ENCODE data around the gene KIF26B. TPM values are rescaled to one million over a fixed set of nuclear protein-coding genes. Genes with fewer than 3 reads are reported as not detected.
A peak's percentile ranks its signal among the peaks of the same experiment; 100 is the strongest.

KIF26B gene
- 18.9 TPM for polyA plus RNA-seq (2012; ENCODE audit: insufficient read depth, insufficient read length, low read depth)

DNA sequence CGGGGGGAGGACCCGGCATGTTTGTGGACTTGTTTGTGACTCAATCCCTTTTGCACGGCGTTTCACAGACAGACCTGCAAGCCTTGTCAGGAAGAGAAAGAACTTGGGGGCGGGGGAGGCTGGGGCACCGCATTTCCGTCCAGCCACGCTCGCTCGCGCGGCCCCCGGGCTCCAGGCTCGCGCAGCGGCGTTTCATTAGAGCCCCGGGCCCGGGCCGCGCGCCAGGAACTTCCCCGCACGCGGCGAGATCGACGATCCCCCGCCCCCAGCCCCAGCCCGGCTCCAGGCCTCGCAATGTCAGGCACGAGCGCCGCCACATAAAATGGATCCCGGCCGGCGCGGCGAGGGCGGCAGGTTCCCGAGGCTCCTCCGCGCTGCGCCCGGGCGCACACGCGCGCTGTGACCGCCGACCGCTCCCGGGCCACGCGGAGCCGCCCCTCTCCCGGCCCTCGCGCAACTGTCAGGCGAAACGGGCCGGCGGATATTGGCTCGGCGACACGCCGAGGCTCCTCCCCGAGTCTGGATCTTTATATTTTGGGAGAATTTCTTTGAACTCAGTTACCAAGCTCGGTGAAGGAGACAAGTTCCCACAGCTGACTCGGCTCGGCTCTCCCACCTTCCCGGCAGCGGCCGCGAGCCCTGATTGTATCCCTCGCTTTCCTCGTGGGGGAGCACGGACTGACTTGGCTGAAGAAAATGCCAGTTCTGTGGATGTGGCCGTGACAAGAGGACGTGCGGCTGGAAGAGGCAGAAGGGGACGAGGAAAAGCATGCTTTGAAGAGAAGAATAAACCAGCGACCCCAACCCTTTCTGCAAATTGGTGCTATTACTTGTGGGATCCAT is at the start of gene KIF26B:
Gene KIF26B (plus strand): TSS at position 557 of the 843 bp plus-strand sequence. CDS start 440 bp downstream, outside the sequence.
- peak within 1 kb of the TSS; percentile 93 for H3K4me3 ChIP-seq (ENCODE audit: low read depth, low read length)
- H3K36me3 ChIP-seq: peaks cover 20% of the 10 kb centered on the region
- peaks cover 4% of the 10 kb centered on the region; the same call in 1 of the 2 replicates for H3K9me3 ChIP-seq
- DNase-seq: peak; percentile 89
- TF ChIP-seq CTCF (IDR thresholded peaks at IDR 0.05; ENCODE audit: low read depth, low read length): no peak
- H3K27me3 ChIP-seq: no peaks in the 10 kb centered on the region
- H3K4me1 ChIP-seq: 0 out of 2 replicates have a peak, but pooled peaks cover 3% of the 10 kb centered on the region

GRCh38 chr1:245105042-245105441 is 49.7 kb upstream of the KIF26B start:
- H3K4me3 ChIP-seq (ENCODE audit: low read depth, low read length): no peak overlapping the region
- DNase-seq: no peak
- H3K27me3 ChIP-seq: no peaks in the 10 kb centered on the region
- no peaks in the 10 kb centered on the region for H3K36me3 ChIP-seq
- no peaks in the 10 kb centered on the region for H3K9me3 ChIP-seq
- no peak for TF ChIP-seq CTCF (IDR thresholded peaks at IDR 0.05; ENCODE audit: low read depth, low read length)
- no peaks in the 10 kb centered on the region for H3K4me1 ChIP-seq

GRCh38 chr1:245105815-245106410 is 48.9 kb upstream of the KIF26B start:
- no peak for DNase-seq
- H3K4me3 ChIP-seq (ENCODE audit: low read depth, low read length): no peak overlapping the region
- H3K27me3 ChIP-seq: no peaks in the 10 kb centered on the region
- H3K9me3 ChIP-seq: no peaks in the 10 kb centered on the region
- TF ChIP-seq CTCF (IDR thresholded peaks at IDR 0.05; ENCODE audit: low read depth, low read length): no peak
- H3K4me1 ChIP-seq: no peaks in the 10 kb centered on the region
- H3K36me3 ChIP-seq: no peaks in the 10 kb centered on the region

GRCh38 chr1:245107776-245108114 is 47.0 kb upstream of the KIF26B start:
- H3K9me3 ChIP-seq: no peaks in the 10 kb centered on the region
- DNase-seq: no peak
- no peaks in the 10 kb centered on the region for H3K36me3 ChIP-seq
- no peaks in the 10 kb centered on the region for H3K27me3 ChIP-seq
- TF ChIP-seq CTCF (IDR thresholded peaks at IDR 0.05; ENCODE audit: low read depth, low read length): no peak
- H3K4me1 ChIP-seq: no peaks in the 10 kb centered on the region
- H3K4me3 ChIP-seq (ENCODE audit: low read depth, low read length): no peak overlapping the region

- no peaks in the 10 kb centered on the region for H3K4me1 ChIP-seq
- no peak for TF ChIP-seq CTCF (IDR thresholded peaks at IDR 0.05; ENCODE audit: low read depth, low read length)
- H3K4me3 ChIP-seq (ENCODE audit: low read depth, low read length): no peak overlapping the region
- H3K36me3 ChIP-seq: no peaks in the 10 kb centered on the region
- no peak for DNase-seq
- H3K27me3 ChIP-seq: no peaks in the 10 kb centered on the region
- no peaks in the 10 kb centered on the region for H3K9me3 ChIP-seq
Observed at GRCh38 chr1:245108246-245108645, 46.5 kb upstream of the KIF26B start.

DNA sequence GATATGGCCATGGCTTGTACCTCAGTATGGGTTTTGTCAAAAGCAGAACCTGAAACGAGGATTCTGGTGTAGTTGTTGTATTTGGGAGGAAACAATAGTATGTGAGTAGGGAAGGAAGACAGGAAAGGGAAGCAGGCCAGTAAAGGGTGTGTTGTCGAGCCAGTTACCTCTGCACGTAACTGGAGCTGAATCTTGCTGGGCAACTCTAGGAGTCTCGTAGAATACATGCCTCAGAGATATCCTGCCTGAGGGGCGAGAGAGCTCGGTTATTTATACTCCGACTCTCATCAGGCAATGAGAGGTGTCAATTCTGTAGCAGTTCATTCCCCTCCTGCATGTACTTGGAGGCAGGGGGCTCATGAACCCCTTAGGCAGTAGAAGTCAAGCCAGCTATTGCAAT is 45.9 kb upstream of the KIF26B start:
- no peaks in the 10 kb centered on the region for H3K36me3 ChIP-seq
- no peak overlapping the region for H3K4me3 ChIP-seq (ENCODE audit: low read depth, low read length)
- H3K27me3 ChIP-seq: no peaks in the 10 kb centered on the region
- no peaks in the 10 kb centered on the region for H3K4me1 ChIP-seq
- DNase-seq: no peak
- no peak for TF ChIP-seq CTCF (IDR thresholded peaks at IDR 0.05; ENCODE audit: low read depth, low read length)
- no peaks in the 10 kb centered on the region for H3K9me3 ChIP-seq
